HCT116 (cell line): ENCODE measurements around the gene RBM25. TPM values are rescaled to one million over a fixed set of nuclear protein-coding genes. Genes with fewer than 3 reads are reported as not detected.
"Not testable (repeated sequence)": the region's sequence is repeated elsewhere in the genome, so short reads cannot be mapped to it uniquely, and the experiment has no call there.

Experiments used
- ATAC-seq: fragments of 200-7000 bp; cut with Tn5 transposase; 2 replicates; pipeline ENCODE4 v1.9.1; 2020; ENCODE audit warnings: mild to moderate bottlenecking, moderate library complexity
- BruUV-seq: library from RNA; stranded (reverse); fragments of 400-500 nt; replicated peaks from 2 replicates; lab custom pipeline; 2021; lab: Mats Ljungman, UMichigan
- CTCF ChIA-PET: fragments of 300-600 bp; sonication (Branson Sonifier 250); formaldehyde crosslinking; loops from one replicate; lab custom pipeline; 2021; ENCODE audit warnings: antibody characterized with exemption; lab: Charles Lee
- POLR2A ChIA-PET: fragments of 300-600, 350-600 bp; sonication (Branson Sonifier 250); formaldehyde crosslinking; loops from one replicate; lab custom pipeline; 2021; ENCODE audit warnings: antibody characterized with exemption; lab: Charles Lee
- RAD21 ChIA-PET, 2 experiments: fragments of 300-600 bp; sonication (Branson Sonifier 250); formaldehyde crosslinking; loops; one replicate each; lab custom pipeline; 2023; ENCODE audit warnings: low total read pairs in 2 of 2; ENCODE audit not compliant: uncharacterized antibody in 2 of 2, unreplicated experiment in 2 of 2, low non-redundant PET in 1 of 2; lab: Charles Lee
- DNase-seq: peaks from one replicate; pipeline ENCODE4 v3.0.0-alpha.2; 2010; ENCODE audit warnings: low read depth, low spot score
- H2AFZ ChIP-seq: fragments of 200-600 bp; shearing (Covaris generic), sonication (generic); 2 replicates; pipeline ENCODE4 v1.6.1; 2017; ENCODE audit warnings: low read depth, mixed run types, mixed read lengths, antibody characterized with exemption, low read length; ENCODE audit not compliant: poor library complexity, severe bottlenecking
- H3K27ac ChIP-seq: 2 replicates; pipeline ENCODE4 v1.5.1; 2012; ENCODE audit warnings: low read depth, low read length
- H3K27me3 ChIP-seq: fragments of 200-600 bp; sonication (generic); 2 replicates; pipeline ENCODE4 v1.6.1; 2016; ENCODE audit warnings: mixed run types, low read length, mixed read lengths; ENCODE audit not compliant: insufficient read depth
- H3K36me3 ChIP-seq, 2 experiments: fragments of 200-500 bp in 1 of 2; fragments of 200-600 bp in 1 of 2; sonication (Bioruptor generic) in 1 of 2; sonication (generic) in 1 of 2; 2 replicates each; pipeline versions ENCODE4 v1.5.1 to v1.6.1; 2014 to 2016; ENCODE audit warnings: low read length in 2 of 2, inconsistent platforms in 1 of 2, mixed read lengths in 1 of 2, mixed run types in 1 of 2; ENCODE audit not compliant: insufficient read depth in 2 of 2, control insufficient read depth in 1 of 2
- H3K4me1 ChIP-seq, 2 experiments: fragments of 200-600 bp in 1 of 2; sonication (generic) in 1 of 2; 2 replicates each; pipeline versions ENCODE4 v1.5.1 to v1.6.1; 2012 to 2017; ENCODE audit warnings: low read length in 2 of 2, inconsistent platforms in 1 of 2, mild to moderate bottlenecking in 1 of 2, mixed read lengths in 1 of 2, mixed run types in 1 of 2, moderate library complexity in 1 of 2; ENCODE audit not compliant: insufficient read depth in 2 of 2, control insufficient read depth in 1 of 2
- H3K4me2 ChIP-seq: fragments of 200-600 bp; sonication (generic); 2 replicates; pipeline ENCODE4 v1.6.1; 2017; ENCODE audit warnings: mixed run types, low read length, mixed read lengths
- H3K4me3 ChIP-seq, 2 experiments: fragments of 200-600 bp in 1 of 2; sonication (generic) in 1 of 2; replicated peaks in 1 of 2; 2 replicates each; pipeline ENCODE4 v1.5.1; 2011 to 2016; ENCODE audit warnings: low read length in 2 of 2, control low read depth in 1 of 2, low read depth in 1 of 2, mild to moderate bottlenecking in 1 of 2, mixed read lengths in 1 of 2, mixed run types in 1 of 2
- H3K79me2 ChIP-seq: fragments of 200-600 bp; sonication (generic); 2 replicates; pipeline ENCODE4 v1.6.1; 2017; ENCODE audit warnings: mild to moderate bottlenecking, mixed run types, low read length, moderate library complexity, mixed read lengths; ENCODE audit not compliant: insufficient read depth
- H3K9ac ChIP-seq: fragments of 200-600 bp; sonication (generic); 2 replicates; pipeline ENCODE4 v1.6.1; 2016; ENCODE audit warnings: low read length, mixed read lengths
- H3K9me2 ChIP-seq: fragments of 200-600 bp; sonication (generic), shearing (Covaris generic); 2 replicates; pipeline ENCODE4 v1.6.1; 2017; ENCODE audit warnings: mixed run types, mild to moderate bottlenecking, moderate library complexity; ENCODE audit not compliant: insufficient read depth
- H3K9me3 ChIP-seq, 2 experiments: fragments of 200-500 bp in 1 of 2; fragments of 200-600 bp in 1 of 2; sonication (Bioruptor generic) in 1 of 2; sonication (generic) in 1 of 2; 2 replicates each; pipeline ENCODE4 v1.6.1; 2014 to 2017; ENCODE audit warnings: low read length in 2 of 2, mixed read lengths in 2 of 2, inconsistent platforms in 1 of 2, low read depth in 1 of 2, mild to moderate bottlenecking in 1 of 2, mixed run types in 1 of 2, moderate library complexity in 1 of 2; ENCODE audit not compliant: control insufficient read depth in 1 of 2, insufficient read depth in 1 of 2
- H4K20me1 ChIP-seq: fragments of 200-600 bp; sonication (generic), shearing (Covaris generic); 2 replicates; pipeline ENCODE4 v1.6.1; 2017; ENCODE audit warnings: mixed run types, mild to moderate bottlenecking, moderate library complexity; ENCODE audit not compliant: insufficient read depth
- EGR1 ChIP-seq: IDR thresholded peaks from 2 replicates; pipeline ENCODE4 v1.6.1; 2012; ENCODE audit warnings: low read depth
- FOSL1 ChIP-seq: IDR thresholded peaks from 2 replicates; pipeline ENCODE4 v1.6.1; 2012; ENCODE audit warnings: low read depth
- JUND ChIP-seq: IDR thresholded peaks from 2 replicates; pipeline ENCODE4 v1.6.1; 2012
- SP1 ChIP-seq: IDR thresholded peaks from 2 replicates; pipeline ENCODE4 v1.6.1; 2012; ENCODE audit warnings: low read depth
- intact Hi-C: fragments of 100-400 bp; cut with micrococcal nuclease; formaldehyde crosslinking; loops from 2 replicates; pipeline ENCODE4 v1.10.0; 2022
- total RNA-seq: library from RNA; stranded (reverse); gene quantifications from one replicate; pipeline ENCODE4 v1.2.1, GENCODE V29; 2021; ENCODE audit not compliant: unreplicated experiment
- TF ChIP-seq, protein P1 (sequence below): IDR thresholded peaks from 2 replicates; pipeline ENCODE4 v1.6.1; 2011; ENCODE audit warnings: mild to moderate bottlenecking, low read length, moderate library complexity; ENCODE audit not compliant: insufficient replicate concordance; ENCODE audit errors: extremely low read depth

Gene RBM25
- total RNA-seq, 1 experiment from 2014 or later: 80.1 TPM

DNA sequence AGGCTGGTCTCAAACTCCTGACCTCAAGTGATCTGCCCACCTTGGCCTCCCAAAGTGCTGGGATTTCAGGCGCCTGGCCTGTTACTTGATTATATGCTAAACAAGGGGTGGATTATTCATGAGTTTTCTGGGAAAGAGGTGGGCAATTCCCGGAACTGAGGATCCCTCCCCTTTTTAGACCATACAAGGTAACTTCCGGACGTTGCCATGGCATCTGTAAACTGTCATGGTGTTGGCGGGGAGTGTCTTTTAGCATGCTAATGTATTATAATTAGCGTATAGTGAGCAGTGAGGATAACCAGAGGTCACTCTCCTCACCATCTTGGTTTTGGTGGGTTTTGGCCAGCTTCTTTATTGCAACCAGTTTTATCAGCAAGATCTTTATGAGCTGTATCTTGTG, 111.5 kb downstream of the RBM25 start:
- CTCF ChIA-PET, POLR2A ChIA-PET, BruUV-seq, RAD21 ChIA-PET, H3K27me3 ChIP-seq, H3K4me1 ChIP-seq, H2AFZ ChIP-seq, H3K79me2 ChIP-seq, H3K9me3 ChIP-seq, H3K27ac ChIP-seq, H3K9ac ChIP-seq, DNase-seq, H4K20me1 ChIP-seq, H3K4me3 ChIP-seq, ATAC-seq, H3K4me2 ChIP-seq, H3K9me2 ChIP-seq: not testable (repeated sequence)
- H3K36me3 ChIP-seq: peaks cover 13 to 25% of the 10 kb centered on the region in 2 experiments; a peak in 3 of 4 replicates
- intact Hi-C loops: loop anchor here (5.0 kb wide), 2 partner anchors 127 to 462 kb away; no protein-coding TSS in a partner anchor

DNA sequence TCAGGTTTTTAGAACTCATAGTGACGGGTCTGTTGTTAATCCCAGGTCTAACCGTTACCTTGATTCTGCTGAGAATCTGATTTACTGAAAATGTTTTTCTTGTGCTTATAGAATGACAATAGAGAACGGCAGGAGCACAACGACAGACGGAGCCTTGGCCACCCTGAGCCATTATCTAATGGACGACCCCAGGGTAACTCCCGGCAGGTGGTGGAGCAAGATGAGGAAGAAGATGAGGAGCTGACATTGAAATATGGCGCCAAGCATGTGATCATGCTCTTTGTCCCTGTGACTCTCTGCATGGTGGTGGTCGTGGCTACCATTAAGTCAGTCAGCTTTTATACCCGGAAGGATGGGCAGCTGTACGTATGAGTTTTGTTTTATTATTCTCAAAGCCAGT, 112.4 kb downstream of the RBM25 start:
- intact Hi-C loops: loop anchor here (5.0 kb wide), 2 partner anchors 127 to 462 kb away; no protein-coding TSS in a partner anchor
- CTCF ChIA-PET: no interaction called here
- H3K4me3 ChIP-seq: no peak overlapping the region
- H3K27me3 ChIP-seq: no peaks in the 10 kb centered on the region
- H4K20me1 ChIP-seq: no peaks in the 10 kb centered on the region
- H3K79me2 ChIP-seq: no peaks in the 10 kb centered on the region
- H3K4me2 ChIP-seq: no peak overlapping the region
- ATAC-seq: no peak
- H3K36me3 ChIP-seq: peaks cover 13 to 27% of the 10 kb centered on the region in 2 experiments; a peak in 3 of 4 replicates
- no peak overlapping the region for H3K27ac ChIP-seq
- no peak overlapping the region for H3K9ac ChIP-seq
- POLR2A ChIA-PET: no interaction called here
- TF ChIP-seq FOSL1 (no peak), JUND (no peak), EGR1 (no peak), SP1 (no peak)
- TF ChIP-seq, protein P1, sequence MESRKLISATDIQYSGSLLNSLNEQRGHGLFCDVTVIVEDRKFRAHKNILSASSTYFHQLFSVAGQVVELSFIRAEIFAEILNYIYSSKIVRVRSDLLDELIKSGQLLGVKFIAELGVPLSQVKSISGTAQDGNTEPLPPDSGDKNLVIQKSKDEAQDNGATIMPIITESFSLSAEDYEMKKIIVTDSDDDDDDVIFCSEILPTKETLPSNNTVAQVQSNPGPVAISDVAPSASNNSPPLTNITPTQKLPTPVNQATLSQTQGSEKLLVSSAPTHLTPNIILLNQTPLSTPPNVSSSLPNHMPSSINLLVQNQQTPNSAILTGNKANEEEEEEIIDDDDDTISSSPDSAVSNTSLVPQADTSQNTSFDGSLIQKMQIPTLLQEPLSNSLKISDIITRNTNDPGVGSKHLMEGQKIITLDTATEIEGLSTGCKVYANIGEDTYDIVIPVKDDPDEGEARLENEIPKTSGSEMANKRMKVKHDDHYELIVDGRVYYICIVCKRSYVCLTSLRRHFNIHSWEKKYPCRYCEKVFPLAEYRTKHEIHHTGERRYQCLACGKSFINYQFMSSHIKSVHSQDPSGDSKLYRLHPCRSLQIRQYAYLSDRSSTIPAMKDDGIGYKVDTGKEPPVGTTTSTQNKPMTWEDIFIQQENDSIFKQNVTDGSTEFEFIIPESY: no peak
- no TSS peak for BruUV-seq
- RAD21 ChIA-PET: no interaction called here
- no peaks in the 10 kb centered on the region for H3K9me3 ChIP-seq
- no peak for DNase-seq
- H3K9me2 ChIP-seq: no peaks in the 10 kb centered on the region
- H3K4me1 ChIP-seq: no peaks in the 10 kb centered on the region
- H2AFZ ChIP-seq: no peak overlapping the region
